Retina (tissue), 1 donor: ENCODE measurements around the gene CUL2.
"Not testable (repeated sequence)": the region's sequence is repeated elsewhere in the genome, so short reads cannot be mapped to it uniquely, and the experiment has no call there.

Source experiments
- DNase-seq: peaks from one replicate; pipeline ENCODE4 v3.0.0-alpha.2; 2016

The CUL2 gene

DNA sequence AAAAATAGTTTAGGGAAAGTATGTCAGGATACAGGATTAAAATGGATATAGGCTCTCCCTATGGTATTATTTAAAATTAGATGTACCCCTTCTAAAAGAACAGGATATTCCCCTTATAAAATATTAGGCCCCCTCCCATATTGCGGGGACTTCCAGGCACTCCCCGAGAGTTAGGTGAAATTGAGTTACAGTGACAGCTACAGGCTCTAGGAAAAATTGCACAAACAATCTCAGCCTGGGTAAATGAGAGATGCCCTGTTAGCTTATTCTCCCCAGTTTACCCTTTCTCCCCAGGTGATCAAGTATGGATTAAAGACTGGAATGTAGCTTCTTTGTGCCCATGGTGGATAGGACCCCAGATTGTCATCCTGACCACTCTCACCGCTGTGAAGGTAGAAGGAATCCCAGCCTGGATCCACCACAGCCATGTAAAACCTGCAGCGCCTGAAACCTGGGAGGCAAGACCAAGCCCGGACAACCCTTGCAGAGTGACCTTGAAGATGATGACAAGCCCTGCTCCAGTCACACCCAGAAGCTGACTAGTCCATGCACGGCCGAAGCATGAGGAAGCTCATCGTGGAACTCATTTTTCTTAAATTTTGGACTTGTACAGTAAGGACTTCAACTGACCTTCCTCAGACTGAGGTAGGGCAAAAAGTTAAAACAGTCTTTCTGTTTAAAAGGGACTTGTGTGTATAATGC, 115.6 kb downstream of the CUL2 start:
- DNase-seq = not testable (repeated sequence)

DNA sequence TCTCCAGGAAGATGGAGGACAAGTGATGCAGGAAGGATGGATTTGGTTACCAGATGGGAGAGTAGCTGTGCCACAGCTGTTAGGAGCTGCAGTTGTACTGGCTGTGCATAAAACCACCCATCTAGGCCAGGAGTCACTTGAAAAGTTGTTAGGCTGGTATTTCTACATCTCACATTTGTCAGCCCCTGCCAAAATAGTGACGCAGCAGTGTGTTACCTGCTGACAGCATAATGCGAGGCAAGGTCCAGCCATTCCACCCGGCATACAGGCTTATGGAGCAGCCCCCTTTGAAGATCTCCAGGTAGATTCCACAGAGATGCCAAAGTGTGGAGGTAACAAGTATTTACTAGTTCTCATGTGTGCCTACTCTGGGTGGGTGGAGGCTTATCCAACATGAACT, 116.4 kb downstream of the CUL2 start:
- DNase-seq = not testable (repeated sequence)

DNA sequence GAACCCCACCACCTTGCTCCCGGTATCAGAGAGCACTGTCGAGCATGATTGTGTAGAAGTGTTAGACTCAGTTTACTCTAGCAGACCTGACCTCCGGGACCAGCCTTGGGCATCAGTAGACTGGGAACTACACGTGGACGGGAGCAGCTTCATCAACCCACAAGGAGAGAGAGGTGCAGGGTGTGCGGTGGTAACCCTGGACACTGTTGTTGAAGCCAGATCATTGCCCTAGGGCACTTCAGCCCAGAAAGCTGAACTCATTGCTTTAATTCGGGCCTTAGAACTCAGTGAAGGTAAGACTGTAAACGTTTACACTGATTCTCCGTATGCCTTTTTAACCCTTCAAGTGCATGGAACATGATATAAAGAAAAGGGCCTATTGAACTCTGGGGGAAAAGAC, 117.0 kb downstream of the CUL2 start:
- not testable (repeated sequence) for DNase-seq

DNA sequence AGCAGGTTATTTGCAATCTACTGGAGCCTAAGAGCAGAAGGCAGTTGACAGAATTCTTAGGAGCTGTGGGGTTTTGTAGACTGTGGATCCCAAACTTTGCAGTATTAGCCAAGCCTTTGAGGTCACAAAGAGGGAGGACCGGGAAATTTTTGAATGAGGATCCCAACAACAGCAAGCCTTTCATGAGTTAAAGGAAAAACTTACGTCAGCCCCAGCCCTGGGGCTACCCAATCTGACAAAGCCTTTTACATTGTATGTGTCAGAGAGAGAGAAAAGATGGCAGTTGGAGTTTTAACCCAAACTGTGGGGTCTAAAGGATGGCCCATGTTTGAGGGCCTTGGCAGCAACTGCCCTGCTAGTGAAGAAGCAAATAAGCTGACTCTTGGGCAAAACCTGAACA, 117.5 kb downstream of the CUL2 start:
- DNase-seq = not testable (repeated sequence)

DNA sequence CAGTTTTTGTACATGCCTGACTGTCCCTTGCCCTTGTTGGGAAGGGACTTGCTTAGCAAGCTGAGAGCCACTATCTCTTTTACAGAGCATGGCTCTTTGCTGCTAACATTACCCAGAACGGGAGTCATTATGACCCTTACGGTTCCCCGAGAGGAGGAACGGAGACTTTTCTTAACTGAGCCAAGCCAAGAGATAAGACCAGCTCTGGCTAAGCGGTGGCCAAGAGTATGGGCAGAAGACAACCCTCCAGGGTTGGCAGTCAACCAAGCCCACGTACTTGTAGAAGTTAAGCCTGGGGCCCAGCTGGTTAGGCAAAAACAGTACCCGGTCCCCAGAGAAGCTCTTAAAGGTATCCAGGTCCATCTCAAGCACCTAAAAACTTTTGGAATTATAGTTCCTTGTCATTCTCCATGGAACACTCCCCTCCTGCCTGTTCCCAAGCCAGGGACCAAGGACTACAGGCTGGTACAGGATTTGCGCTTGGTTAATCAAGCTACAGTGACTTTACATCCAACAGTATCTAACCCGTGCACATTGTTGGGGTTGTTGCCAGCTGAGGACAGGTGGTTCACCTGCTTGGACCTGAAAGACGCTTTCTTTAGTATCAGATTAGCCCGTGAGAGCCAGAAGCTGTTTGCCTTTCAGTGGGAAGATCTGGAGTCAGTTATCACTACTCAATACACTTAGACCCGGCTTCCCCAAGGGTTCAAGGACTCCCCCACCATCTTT, 118.4 kb downstream of the CUL2 start:
- DNase-seq = not testable (repeated sequence)

DNA sequence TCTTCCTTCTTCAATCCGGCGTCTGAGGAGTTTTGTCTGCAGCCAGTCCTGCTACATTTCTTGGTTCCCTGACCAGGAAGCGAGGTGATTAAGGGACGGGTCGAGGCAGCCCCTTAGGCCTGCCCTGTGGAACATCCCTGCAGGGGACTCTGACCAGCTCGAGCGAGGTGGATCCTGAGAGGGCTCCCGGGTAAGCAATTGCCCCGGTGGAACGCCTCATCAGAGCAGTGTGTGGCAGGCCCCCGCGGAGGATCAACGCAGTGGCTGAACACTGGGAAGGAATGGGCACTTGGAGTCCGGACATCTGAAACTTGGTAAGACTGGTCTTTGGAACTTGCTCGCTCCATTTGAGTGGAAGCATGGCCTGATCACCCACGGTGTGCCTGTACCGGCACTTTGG, 121.0 kb downstream of the CUL2 start:
- DNase-seq = no peak

DNA sequence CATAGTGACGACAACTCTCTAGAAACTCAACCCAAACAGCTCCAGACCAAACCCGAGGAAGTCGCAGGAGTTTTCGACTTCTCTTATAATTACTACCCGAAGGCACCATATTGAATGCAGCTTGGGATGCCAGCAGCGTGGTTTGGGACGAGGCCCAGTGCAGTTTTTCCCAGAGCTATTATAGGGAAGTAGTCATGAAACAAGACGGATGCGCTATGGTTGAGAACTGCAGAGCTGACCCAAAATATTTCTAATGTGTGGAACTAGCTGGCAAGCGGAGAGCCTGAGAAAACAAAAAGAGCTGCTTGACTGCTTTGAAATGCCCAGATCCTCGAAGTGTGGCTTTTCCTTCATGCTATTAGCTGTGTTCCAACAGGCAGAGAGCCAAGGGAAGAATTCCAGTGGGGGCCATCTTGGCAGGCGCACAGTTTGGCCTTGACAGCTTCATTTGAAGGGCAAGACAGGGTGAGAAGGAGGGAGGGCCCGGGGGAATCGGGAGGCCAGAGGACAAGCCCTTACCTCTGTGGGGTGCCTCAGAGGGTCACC, 122.7 kb downstream of the CUL2 start:
- DNase-seq = peak; percentile 21

DNA sequence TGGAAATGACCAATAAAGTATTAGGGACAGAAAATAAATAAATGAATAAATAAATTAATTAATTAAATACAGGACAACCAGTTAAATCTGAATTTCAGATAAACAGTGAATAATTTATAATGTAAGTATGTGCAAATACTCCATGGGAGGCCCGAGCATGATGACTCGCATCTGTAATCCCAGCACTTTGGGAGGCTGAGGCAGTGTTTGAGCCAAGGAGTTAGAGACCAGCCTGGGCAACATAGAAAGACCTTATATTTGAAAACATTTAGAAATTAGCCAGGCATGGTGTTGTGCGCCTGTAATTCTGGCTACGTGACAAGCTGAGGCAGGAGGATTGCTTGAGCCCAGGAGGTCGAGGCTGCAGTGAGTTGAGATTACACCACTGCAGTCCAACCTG, 123.7 kb downstream of the CUL2 start:
- no peak for DNase-seq

DNA sequence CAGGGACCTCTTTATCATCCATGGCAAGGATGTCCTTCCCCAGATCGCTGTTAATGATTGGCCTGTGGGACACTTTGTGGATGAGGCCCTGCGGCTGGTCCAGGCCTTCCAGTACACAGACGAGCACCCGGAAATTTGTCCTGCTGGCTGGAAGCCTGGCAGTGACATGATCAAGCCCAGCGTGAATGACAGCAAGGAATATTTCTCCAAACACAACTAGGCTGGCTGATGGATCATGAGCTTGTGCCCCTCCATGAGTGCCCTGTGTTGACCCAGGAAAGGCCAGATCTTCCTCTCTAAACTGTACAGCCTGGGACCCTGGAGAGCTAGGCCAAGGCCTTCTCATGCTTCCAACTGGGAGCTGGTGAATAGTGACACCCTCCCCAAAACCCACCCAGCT, 124.1 kb downstream of the CUL2 start:
- no peak for DNase-seq

DNA sequence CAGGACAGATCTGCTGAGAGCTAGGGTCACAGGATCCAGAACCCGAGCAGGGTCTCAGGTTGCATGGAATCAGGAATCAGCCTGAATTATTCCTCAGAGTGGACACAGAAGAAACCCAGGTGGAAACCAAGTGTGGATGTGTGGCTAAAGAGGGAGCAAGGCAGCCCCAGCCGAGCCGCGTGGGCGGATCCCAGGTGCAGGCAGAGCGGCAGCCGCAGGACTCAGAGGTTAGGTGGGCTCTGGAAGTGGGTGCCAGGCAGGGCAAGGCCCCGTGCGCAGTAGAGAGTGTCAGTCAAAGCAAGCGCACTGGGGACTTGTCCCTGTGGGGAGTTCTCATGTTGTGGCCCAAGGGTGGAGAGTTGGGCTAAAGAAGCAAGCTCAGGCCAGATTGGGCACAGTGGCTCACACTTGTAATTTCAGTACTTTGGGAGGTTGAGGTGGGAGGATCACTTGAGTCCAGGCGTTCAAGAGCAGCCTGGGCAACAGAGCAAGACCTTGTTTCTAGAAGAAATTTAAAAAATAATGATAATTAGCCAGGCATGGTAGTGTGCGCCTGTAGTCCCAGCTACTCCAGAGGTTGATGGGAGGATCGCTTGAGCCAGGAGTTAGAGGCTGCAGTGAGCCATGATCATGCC, 125.9 kb downstream of the CUL2 start:
- no peak for DNase-seq

DNA sequence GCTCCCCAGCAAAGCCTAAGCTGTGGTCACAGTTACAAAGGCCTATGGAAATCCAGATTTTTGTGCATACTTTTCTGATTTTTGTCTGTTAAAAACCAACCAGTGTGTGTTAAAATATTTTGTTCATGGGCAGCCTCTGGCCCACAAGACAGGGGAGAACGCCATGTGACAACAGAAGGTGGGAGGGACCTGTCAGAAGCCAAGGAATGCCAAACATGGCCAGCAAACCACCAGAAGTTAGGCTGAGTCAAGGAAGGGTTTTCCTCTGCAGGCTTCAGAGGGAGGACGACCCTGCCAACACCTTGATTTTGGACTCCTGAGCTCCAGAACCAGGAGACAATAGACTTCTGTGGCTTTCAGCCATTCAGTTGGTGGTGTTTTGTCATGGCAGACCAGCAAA, 127.3 kb downstream of the CUL2 start:
- no peak for DNase-seq

DNA sequence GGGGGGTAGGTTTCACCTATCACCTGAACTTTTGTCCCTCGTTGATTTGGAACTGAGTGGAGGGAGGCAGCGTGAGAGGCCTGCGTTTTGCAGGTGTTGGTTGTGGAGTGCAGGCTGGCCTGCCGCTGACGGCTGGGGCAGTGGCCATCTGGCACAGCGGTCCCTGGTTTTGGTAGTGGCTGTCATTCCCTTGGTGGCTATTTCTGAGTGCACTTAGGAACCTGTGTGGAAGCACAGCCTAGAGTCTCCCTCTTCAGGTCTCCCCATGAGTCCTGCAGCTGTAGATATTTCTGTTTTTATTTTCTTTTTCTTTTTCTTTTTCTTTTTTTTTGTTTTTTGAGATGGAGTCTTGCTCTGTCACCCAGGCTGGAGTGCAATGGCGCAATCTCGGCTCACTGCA, 129.2 kb downstream of the CUL2 start:
- DNase-seq = no peak

DNA sequence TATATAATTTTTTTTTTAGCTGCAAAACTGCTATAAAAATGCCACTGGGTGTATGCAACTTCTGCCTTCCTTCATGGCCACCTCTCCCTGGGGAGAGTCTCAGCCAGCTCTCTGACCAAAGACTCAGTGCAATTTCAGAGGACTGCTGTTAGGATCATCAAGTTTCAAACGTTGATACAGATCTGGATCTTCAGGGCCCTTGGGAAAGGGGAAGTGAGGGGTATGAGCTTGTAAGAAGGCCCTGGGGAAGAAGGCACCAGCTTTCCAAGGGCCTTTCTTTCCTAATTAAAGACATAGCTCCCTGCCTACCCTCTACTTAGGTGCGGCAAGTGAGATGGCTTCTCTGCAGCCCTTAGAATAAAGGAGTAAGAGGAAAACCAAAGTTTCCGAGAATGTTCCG, 130.4 kb downstream of the CUL2 start:
- no peak for DNase-seq

DNA sequence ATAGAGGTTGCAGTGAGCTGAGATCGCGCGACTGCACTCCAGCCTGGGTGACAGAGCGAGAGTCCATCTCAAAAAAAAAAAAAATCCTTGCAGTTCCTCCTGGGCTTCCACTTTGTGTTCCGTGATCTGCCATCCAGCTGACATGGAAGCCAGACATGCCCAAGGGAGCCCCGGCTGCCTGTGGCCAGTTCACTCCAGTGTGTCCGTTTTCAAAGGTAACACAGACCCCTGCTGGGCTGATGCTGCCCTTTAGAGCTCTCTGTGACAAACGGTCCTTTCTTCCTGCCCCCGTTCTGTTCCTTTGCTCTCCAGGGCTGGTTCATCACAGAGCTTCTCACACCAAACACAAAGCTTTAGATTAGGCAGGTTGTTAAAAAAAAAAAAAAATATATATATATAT, 130.8 kb downstream of the CUL2 start:
- DNase-seq = peak; percentile 44
